HG03469 (cell line): Measurements from ENCODE around the gene PTPRD.

Experiments used
- ATAC-seq: cut with Tn5 transposase; IDR thresholded peaks from one replicate; pipeline ENCODE4 v1.9.1; 2021; ENCODE audit warnings: mild to moderate bottlenecking, moderate library complexity, moderate number of reproducible peaks; ENCODE audit not compliant: unreplicated experiment

PTPRD gene

GRCh38 chr9:8346296-8346695 lies 2266.5 kb downstream of the PTPRD start:
- no peak for ATAC-seq

GRCh38 chr9:8338767-8339510 lies 2273.9 kb downstream of the PTPRD start:
- no peak for ATAC-seq

- ATAC-seq: no peak
Observed at GRCh38 chr9:8337834-8338766, 2274.7 kb downstream of the PTPRD start.

GRCh38 chr9:8332871-8333270 lies 2279.9 kb downstream of the PTPRD start:
- ATAC-seq: no peak

- no peak for ATAC-seq
Observed at GRCh38 chr9:8332331-8332650, 2280.5 kb downstream of the PTPRD start.

GRCh38 chr9:8331507-8332330 lies 2281.1 kb downstream of the PTPRD start:
- no peak for ATAC-seq

- ATAC-seq: no peak
Observed at GRCh38 chr9:8329561-8330283, 2283.1 kb downstream of the PTPRD start.

- no peak for ATAC-seq
Observed at GRCh38 chr9:8315211-8315610, 2297.6 kb downstream of the PTPRD start.

GRCh38 chr9:8309258-8309657 lies 2303.5 kb downstream of the PTPRD start:
- no peak for ATAC-seq

GRCh38 chr9:8304720-8305119 lies 2308.1 kb downstream of the PTPRD start:
- no peak for ATAC-seq

- no peak for ATAC-seq
Observed at GRCh38 chr9:8301296-8301695, 2311.5 kb downstream of the PTPRD start.

- no peak for ATAC-seq
Observed at GRCh38 chr9:8297047-8297446, 2315.8 kb downstream of the PTPRD start.

GRCh38 chr9:8292657-8293056 lies 2320.1 kb downstream of the PTPRD start:
- no peak for ATAC-seq

- ATAC-seq: no peak
Observed at GRCh38 chr9:8289681-8290080, 2323.1 kb downstream of the PTPRD start.

- ATAC-seq: no peak
Observed at GRCh38 chr9:8287970-8288369, 2324.8 kb downstream of the PTPRD start.

- ATAC-seq: no peak
Observed at GRCh38 chr9:8287501-8287900, 2325.3 kb downstream of the PTPRD start.

- ATAC-seq: no peak
Observed at GRCh38 chr9:8284884-8285283, 2327.9 kb downstream of the PTPRD start.

GRCh38 chr9:8282535-8282934 lies 2330.3 kb downstream of the PTPRD start:
- ATAC-seq: no peak

GRCh38 chr9:8280811-8281210 lies 2332.0 kb downstream of the PTPRD start:
- no peak for ATAC-seq

- no peak for ATAC-seq
Observed at GRCh38 chr9:8278048-8278447, 2334.8 kb downstream of the PTPRD start.

GRCh38 chr9:8270235-8270634 lies 2342.6 kb downstream of the PTPRD start:
- no peak for ATAC-seq
